GM12874 (cell line): ENCODE measurements around the gene GAS5.

Experiments
- TF ChIP-seq, protein P1 (sequence below): IDR thresholded peaks from 2 replicates; pipeline ENCODE4 v1.5.1; 2011; ENCODE audit warnings: low read depth, mild to moderate bottlenecking, control low read depth, low read length, moderate library complexity; ENCODE audit not compliant: insufficient read depth

The GAS5 gene

DNA sequence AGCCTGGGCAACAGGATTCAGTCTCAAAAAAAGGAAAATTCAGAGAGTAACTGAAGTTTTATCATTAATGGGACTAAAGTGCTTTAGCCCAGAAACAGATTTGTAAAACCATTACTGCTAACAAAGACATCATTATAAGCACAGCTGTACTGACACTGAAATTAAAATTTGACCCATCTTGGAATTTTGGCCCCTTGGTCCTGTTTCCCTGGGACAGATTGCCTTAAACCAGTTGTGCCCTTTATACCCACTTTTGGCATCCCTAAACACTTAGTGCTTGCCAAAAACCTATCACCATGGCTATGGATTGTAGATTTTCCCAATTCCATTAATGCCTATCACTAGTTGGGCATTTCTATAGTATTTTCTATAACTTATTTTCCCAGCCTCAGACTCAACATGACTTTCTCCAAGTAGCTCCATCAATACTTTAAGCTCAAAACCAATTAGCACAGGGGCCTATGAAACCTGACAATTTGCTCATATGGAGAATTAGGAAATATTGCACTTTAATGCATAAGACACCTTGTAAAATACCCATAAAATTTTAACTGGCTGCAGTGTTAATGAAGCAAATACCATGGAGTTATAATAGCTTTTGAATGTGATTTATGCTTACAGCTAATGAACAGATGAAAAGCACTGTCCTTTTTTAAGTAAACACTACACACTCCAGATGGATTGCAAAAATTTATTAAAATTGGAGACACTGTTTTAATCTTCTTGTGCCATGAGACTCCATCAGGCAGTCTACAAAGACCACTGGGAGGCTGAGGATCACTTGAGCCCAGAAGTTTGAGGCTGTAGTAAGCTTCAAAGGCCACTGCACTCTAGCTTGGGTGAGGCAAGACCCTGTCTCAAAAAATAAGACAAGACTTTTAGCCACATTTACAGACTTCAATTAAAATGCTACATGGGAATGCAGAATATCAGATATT, 4.3 kb downstream of the GAS5 start:
- TF ChIP-seq, protein P1, sequence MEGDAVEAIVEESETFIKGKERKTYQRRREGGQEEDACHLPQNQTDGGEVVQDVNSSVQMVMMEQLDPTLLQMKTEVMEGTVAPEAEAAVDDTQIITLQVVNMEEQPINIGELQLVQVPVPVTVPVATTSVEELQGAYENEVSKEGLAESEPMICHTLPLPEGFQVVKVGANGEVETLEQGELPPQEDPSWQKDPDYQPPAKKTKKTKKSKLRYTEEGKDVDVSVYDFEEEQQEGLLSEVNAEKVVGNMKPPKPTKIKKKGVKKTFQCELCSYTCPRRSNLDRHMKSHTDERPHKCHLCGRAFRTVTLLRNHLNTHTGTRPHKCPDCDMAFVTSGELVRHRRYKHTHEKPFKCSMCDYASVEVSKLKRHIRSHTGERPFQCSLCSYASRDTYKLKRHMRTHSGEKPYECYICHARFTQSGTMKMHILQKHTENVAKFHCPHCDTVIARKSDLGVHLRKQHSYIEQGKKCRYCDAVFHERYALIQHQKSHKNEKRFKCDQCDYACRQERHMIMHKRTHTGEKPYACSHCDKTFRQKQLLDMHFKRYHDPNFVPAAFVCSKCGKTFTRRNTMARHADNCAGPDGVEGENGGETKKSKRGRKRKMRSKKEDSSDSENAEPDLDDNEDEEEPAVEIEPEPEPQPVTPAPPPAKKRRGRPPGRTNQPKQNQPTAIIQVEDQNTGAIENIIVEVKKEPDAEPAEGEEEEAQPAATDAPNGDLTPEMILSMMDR = no peak

DNA sequence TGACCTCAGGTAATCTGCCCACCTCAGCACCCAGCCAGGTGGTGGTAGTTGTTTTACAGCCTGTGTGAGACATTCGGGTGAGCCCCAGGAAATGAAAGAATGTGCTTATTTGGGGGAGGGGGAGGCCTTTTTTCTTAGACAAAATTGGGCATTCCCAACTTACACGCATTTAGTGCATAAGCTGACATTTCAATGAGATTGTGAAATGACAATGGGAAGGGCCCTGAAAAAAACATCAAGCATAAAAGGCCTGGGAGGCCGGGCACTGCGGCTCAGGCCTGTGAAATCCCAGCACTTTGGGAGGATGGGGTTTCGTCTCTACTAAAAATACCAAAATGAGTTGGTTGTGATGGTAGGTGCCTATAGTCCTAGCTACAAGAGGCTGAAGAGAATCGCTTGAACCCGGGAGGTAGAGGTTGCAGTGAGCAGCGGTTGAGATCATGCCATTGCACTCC, 5.0 kb downstream of the GAS5 start:
- TF ChIP-seq, protein P1 = no peak

DNA sequence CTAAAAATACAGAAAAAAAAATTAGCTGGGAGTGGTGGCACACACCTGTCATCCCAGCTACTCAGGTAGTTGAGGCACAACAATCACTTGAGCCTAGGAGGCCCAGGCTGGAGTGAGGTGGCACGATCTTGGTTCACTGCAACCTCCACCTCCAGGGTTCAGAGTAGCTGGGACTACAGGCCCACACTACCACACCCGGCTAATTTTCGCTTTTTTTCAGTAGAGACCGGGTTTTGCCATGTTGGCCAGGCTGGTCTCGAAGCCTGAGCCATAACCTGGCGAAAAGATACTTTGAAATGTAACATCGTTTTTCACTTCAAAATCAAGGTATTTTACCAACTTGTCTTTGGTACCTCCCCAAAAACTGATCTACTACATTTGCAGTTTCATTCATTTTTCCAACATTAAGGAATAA, 6.1 kb downstream of the GAS5 start:
- TF ChIP-seq, protein P1 = no peak

DNA sequence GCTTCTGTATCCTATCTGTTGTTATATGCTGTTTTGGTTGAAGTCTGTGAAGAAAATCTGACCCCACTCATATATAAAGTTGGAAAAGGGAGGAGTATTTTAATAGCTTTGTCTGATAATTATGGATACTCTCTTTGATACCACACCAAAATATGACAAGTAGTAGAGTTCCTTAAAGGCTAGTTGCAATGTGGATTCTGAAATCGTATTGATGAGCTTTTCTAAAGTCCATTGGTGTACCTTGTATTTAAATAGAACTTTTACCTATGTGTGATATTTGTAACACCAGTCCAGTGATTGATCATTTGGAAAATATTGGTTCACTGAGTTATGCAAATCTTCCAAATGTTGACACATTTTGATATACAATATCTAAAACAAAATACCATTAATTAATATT, 7.7 kb downstream of the GAS5 start:
- TF ChIP-seq, protein P1 = no peak

DNA sequence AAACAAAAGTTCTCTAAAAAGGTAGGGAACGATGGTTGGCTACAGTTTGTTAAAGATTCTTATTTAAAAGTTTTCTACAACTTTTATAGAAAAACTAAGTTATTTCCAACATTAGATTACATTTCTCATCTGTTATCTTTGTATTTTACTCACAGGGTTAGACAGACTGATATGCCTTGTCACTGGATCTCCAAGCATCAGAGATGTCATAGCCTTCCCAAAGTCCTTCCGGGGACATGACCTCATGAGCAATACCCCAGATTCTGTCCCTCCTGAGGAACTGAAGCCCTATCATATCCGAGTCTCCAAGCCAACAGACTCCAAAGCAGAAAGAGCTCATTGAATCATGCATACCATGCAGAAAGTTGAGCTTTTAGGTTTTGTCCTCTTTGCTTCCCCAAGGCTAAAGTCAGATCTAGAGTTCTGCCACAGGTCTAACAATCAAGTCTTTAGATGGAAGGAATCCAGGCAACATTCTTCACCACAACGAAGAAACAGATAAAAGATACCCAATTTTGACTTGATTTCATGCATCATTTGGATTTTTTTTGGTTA, 10.3 kb downstream of the GAS5 start:
- TF ChIP-seq, protein P1 = no peak

DNA sequence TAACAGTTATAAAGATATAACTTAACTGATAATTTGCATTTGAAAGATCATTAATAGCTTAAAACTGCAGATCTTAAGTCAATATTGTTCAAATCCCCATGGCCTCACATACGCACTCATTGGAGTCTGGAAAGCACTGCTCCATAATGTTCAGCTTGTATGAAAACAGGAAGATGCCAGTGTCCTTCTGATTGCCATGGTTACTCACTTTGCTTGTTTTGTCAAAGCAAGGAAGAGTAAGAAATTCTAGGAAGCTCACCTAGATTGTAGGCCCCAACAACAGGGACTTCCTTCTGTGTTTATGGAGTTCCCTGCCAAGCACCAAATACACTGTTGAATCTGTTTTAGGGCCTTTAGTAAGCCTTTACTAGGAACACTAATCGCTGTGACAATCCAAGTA, 10.9 kb downstream of the GAS5 start:
- TF ChIP-seq, protein P1 = no peak

DNA sequence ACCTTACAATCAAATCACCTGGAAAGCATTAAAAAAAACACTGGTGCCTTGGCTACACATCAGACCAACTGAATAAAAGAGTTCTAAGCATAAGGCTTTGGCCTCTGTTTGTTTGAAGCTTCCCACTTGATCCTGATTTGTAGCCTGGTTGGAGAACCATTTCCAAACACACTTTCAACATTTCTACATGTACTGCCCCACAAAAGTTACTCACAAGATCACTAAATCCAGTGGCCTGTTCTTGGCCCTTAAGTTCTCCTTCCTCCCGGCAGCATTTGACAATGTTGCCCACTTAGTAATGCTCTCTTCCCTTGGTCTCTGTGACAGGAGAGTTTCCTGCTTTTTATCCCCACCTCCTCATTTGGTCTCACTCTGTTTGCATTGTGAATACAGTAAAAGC, 11.8 kb downstream of the GAS5 start:
- TF ChIP-seq, protein P1 = no peak
